ENCODE results near the gene SRP68.

GRCh38 chr17:76022973-76023899, 49.1 kb downstream of the SRP68 start:
- TF ChIP-seq TAF1 (IDR thresholded peaks at IDR 0.05; ENCODE audit: low read depth): no peak
- no peak for TF ChIP-seq CEBPB (IDR thresholded peaks at IDR 0.05)
- TF ChIP-seq TEAD4 (IDR thresholded peaks at IDR 0.05): no peak
- no peak for TF ChIP-seq EP300 (IDR thresholded peaks at IDR 0.05; ENCODE audit: borderline replicate concordance)
- TF ChIP-seq MAX (IDR thresholded peaks at IDR 0.05): no peak
- no peak for TF ChIP-seq CREB1 (IDR thresholded peaks at IDR 0.05; ENCODE audit: low read depth)
- TF ChIP-seq YY1 (IDR thresholded peaks at IDR 0.05; ENCODE audit: low read depth): no peak
- no peak for TF ChIP-seq NFIC (IDR thresholded peaks at IDR 0.05)
- TF ChIP-seq RAD21 (IDR thresholded peaks at IDR 0.05; ENCODE audit: low read depth): no peak
- TF ChIP-seq EGR1 (IDR thresholded peaks at IDR 0.05): no peak
- TF ChIP-seq REST (IDR thresholded peaks at IDR 0.05; ENCODE audit: low read depth): no peak
- no peak for TF ChIP-seq FOXM1 (IDR thresholded peaks at IDR 0.05; ENCODE audit: borderline replicate concordance, low read depth)
- TF ChIP-seq USF1 (IDR thresholded peaks at IDR 0.05): no peak

Measured in Ishikawa (cell line).